ENCODE data around the gene ELK3.

Gene ELK3

GRCh38 chr12:96212456-96213375, 18.5 kb downstream of the ELK3 start:
- no peak for DNase-seq (ENCODE audit: low read depth in 2 of 2)

GRCh38 chr12:96213869-96214268, 19.7 kb downstream of the ELK3 start:
- no peak for DNase-seq (ENCODE audit: low read depth in 2 of 2)

- no peak for DNase-seq (ENCODE audit: low read depth in 2 of 2)
These were observed 21.7 kb downstream of the ELK3 start for GRCh38 chr12:96215919-96216273.

- DNase-seq (ENCODE audit: low read depth in 2 of 2), result no peak
These were observed 25.0 kb downstream of the ELK3 start for GRCh38 chr12:96218989-96219678.

GRCh38 chr12:96219700-96220206, 25.6 kb downstream of the ELK3 start:
- DNase-seq (ENCODE audit: low read depth in 2 of 2), result no peak

GRCh38 chr12:96220902-96221301, 26.7 kb downstream of the ELK3 start:
- DNase-seq (ENCODE audit: low read depth in 2 of 2), result no peak

- DNase-seq (ENCODE audit: low read depth in 2 of 2), result no peak
These were observed 27.2 kb downstream of the ELK3 start for GRCh38 chr12:96221391-96221790.

GRCh38 chr12:96223411-96224218, 29.4 kb downstream of the ELK3 start:
- no peak for DNase-seq (ENCODE audit: low read depth in 2 of 2)

- DNase-seq (ENCODE audit: low read depth in 2 of 2), result no peak
These were observed 30.0 kb downstream of the ELK3 start for GRCh38 chr12:96224219-96224615.

GRCh38 chr12:96225044-96225855, 31.1 kb downstream of the ELK3 start:
- no peak for DNase-seq (ENCODE audit: low read depth in 2 of 2)

- no peak for DNase-seq (ENCODE audit: low read depth in 2 of 2)
These were observed 31.8 kb downstream of the ELK3 start for GRCh38 chr12:96225994-96226399.

GRCh38 chr12:96226401-96226800, 32.2 kb downstream of the ELK3 start:
- DNase-seq (ENCODE audit: low read depth in 2 of 2), result no peak

GRCh38 chr12:96226801-96227348, 32.7 kb downstream of the ELK3 start:
- no peak for DNase-seq (ENCODE audit: low read depth in 2 of 2)

- no peak for DNase-seq (ENCODE audit: low read depth in 2 of 2)
These were observed 33.4 kb downstream of the ELK3 start for GRCh38 chr12:96227365-96228106.

GRCh38 chr12:96228566-96229248, 34.5 kb downstream of the ELK3 start:
- DNase-seq (ENCODE audit: low read depth in 2 of 2), result no peak

- DNase-seq (ENCODE audit: low read depth in 2 of 2), result no peak
These were observed 36.5 kb downstream of the ELK3 start for GRCh38 chr12:96230646-96231045.

GRCh38 chr12:96233168-96233567, 39.0 kb downstream of the ELK3 start:
- no peak for DNase-seq (ENCODE audit: low read depth in 2 of 2)

- DNase-seq (ENCODE audit: low read depth in 2 of 2), result no peak
These were observed 39.8 kb downstream of the ELK3 start for GRCh38 chr12:96233939-96234461.
